H1 (cell line): ENCODE results near the gene ATP5F1A. TPM values are rescaled to one million over a fixed set of nuclear protein-coding genes. Genes with fewer than 3 reads are reported as not detected.

Source experiments
- CHD7 ChIP-seq: fragments of 300-600 bp; sonication (generic); IDR thresholded peaks from 2 replicates; pipeline ENCODE4 v1.7.1; 2012; ENCODE audit warnings: low read length, moderate library complexity, mild to moderate bottlenecking, inconsistent platforms; ENCODE audit not compliant: insufficient replicate concordance
- CTCF ChIP-seq, 3 experiments: IDR thresholded peaks; 1 replicate in 2 of 3; 2 replicates in 1 of 3; pipeline versions ENCODE4 v1.5.1 to v1.6.1; 2011; ENCODE audit warnings: low read length in 3 of 3, mild to moderate bottlenecking in 3 of 3, inconsistent platforms in 2 of 3, low read depth in 1 of 3, moderate library complexity in 1 of 3; ENCODE audit not compliant: insufficient read depth in 1 of 3; ENCODE audit errors: control extremely low read depth in 1 of 3
- EGR1 ChIP-seq: IDR thresholded peaks from 2 replicates; pipeline ENCODE4 v1.6.1; 2011; ENCODE audit warnings: low read depth, low read length, borderline replicate concordance
- NANOG ChIP-seq: IDR thresholded peaks from 2 replicates; pipeline ENCODE4 v1.6.1; 2011; ENCODE audit warnings: low read length, low read depth, mild to moderate bottlenecking, inconsistent platforms; ENCODE audit not compliant: insufficient read depth, poor library complexity, severe bottlenecking
- POLR2A ChIP-seq, 2 experiments: IDR thresholded peaks; 1 replicate in 1 of 2; 2 replicates in 1 of 2; pipeline ENCODE4 v1.6.1; 2011; ENCODE audit warnings: low read depth in 2 of 2, low read length in 2 of 2, mild to moderate bottlenecking in 2 of 2; ENCODE audit errors: control extremely low read depth in 1 of 2
- RFX5 ChIP-seq: IDR thresholded peaks from 2 replicates; pipeline ENCODE4 v1.6.1; 2011; ENCODE audit warnings: low read depth, low read length, improper control_type of control experiment, borderline replicate concordance
- SAP30 ChIP-seq: fragments of 300-600 bp; sonication (generic); IDR thresholded peaks from 2 replicates; pipeline ENCODE4 v1.7.1; 2012; ENCODE audit warnings: low read length, moderate library complexity, mild to moderate bottlenecking, inconsistent platforms; ENCODE audit not compliant: insufficient read depth, insufficient replicate concordance
- YY1 ChIP-seq: IDR thresholded peaks from 2 replicates; pipeline ENCODE4 v1.6.1; 2011; ENCODE audit warnings: low read depth, mild to moderate bottlenecking, low read length
- polyA plus RNA-seq, 7 experiments: library from polyadenylated mRNA; depleted of rRNA in 3 of 7; stranded (reverse) in 5 of 7; unstranded in 2 of 7; fragments of >200 nt in 5 of 7; fragments of 200-250 nt in 2 of 7; gene quantifications; 1 replicate in 5 of 7; 2 replicates in 1 of 7; 4 replicates in 1 of 7; pipeline versions ENCODE4 v1.2.1 to v1.2.3, GENCODE V29; 2011 to 2013; ENCODE audit warnings: missing spikeins in 2 of 7, mixed read lengths in 2 of 7
- total RNA-seq: library from RNA; stranded (reverse); fragmentation: NEBNext Ultra II Directional; extraction: Animal tissue kit (Norgen Biotek cat#: 25700); gene quantifications from 2 replicates; pipeline ENCODE4 v1.2.1, GENCODE V29; 2021

The ATP5F1A gene
- total and polyA plus RNA-seq, 2 of the 8 experiments (the other 6 are each of a cell fraction or from before 2014, with no cell fraction given): 685 to 970 TPM

- TF ChIP-seq CHD7 (no peak), POLR2A (IDR thresholded peaks at IDR 0.05; ENCODE audit: control extremely low read depth in 1 of 2, low read depth in 2 of 2, low read length in 2 of 2) (no peak), YY1 (no peak), EGR1 (no peak), CTCF (IDR thresholded peaks at IDR 0.05; ENCODE audit: control extremely low read depth in 1 of 3, insufficient read depth in 1 of 3, low read depth in 1 of 3, low read length in 3 of 3) (no peak), SAP30 (no peak), RFX5 (no peak), NANOG (no peak)
Observed at GRCh38 chr18:46053368-46054095, 44.6 kb downstream of the ATP5F1A start (continued).
